Activated T-helper 2 cell treated with anti-CD3 and anti-CD28 coated beads, Interferon-gamma antibody, Interleukin-2, Interleukin-4, amounts not matched to agents 10 μg/mL and 5 μg/mL and 100 μg/mL, durations not matched to agents 14 hours and 24 hours and 36 hours (primary cell): ENCODE data around the gene SYS1. TPM values are rescaled to one million over a fixed set of nuclear protein-coding genes. Genes with fewer than 3 reads are reported as not detected.
"Not testable (repeated sequence)": the region's sequence is repeated elsewhere in the genome, so short reads cannot be mapped to it uniquely, and the experiment has no call there.

Experiments used
- DNase-seq: peaks from one replicate; pipeline ENCODE4 v3.0.0; 2021; ENCODE audit warnings: low spot score
- H3K27ac Mint-ChIP-seq: one replicate; pipeline ENCODE4 v1.8.0; 2021; ENCODE audit warnings: mixed read lengths
- H3K27me3 Mint-ChIP-seq: one replicate; pipeline ENCODE4 v1.8.0; 2021; ENCODE audit warnings: low read depth, mixed read lengths
- H3K36me3 Mint-ChIP-seq: one replicate; pipeline ENCODE4 v1.8.0; 2021; ENCODE audit warnings: low read depth, mixed read lengths
- H3K4me1 Mint-ChIP-seq: one replicate; pipeline ENCODE4 v1.8.0; 2021; ENCODE audit warnings: low read depth, mixed read lengths
- H3K4me3 Mint-ChIP-seq: one replicate; pipeline ENCODE4 v1.8.0; 2021; ENCODE audit warnings: low read depth, mild to moderate bottlenecking, moderate library complexity, mixed read lengths
- H3K9me3 Mint-ChIP-seq: one replicate; pipeline ENCODE4 v1.8.0; 2021; ENCODE audit warnings: mixed read lengths
- intact Hi-C: fragments of 100-400 bp; cut with micrococcal nuclease; formaldehyde crosslinking; loops from one replicate; pipeline ENCODE4 v1.15.1; 2023
- total RNA-seq: library from RNA; stranded (reverse); gene quantifications from 2 replicates; pipeline ENCODE4 v1.2.3, GENCODE V29; 2022

SYS1 gene
- total RNA-seq, 1 donor from 2014 or later, result 20.1 TPM

GRCh38 chr20:45342855-45343531 is 20.0 kb upstream of the SYS1 start:
- Mint-ChIP-seq H3K4me3 (no peak overlapping the region), H3K4me1 (peaks cover 55% of the 10 kb centered on the region), H3K9me3 (no peaks in the 10 kb centered on the region), H3K36me3 (peaks cover 71% of the 10 kb centered on the region), H3K27ac (no peak overlapping the region), H3K27me3 (no peaks in the 10 kb centered on the region)
- intact Hi-C loops, result no loop called here
- no peak for DNase-seq

GRCh38 chr20:45343532-45344167 is 19.3 kb upstream of the SYS1 start:
- DNase-seq, result no peak
- Mint-ChIP-seq H3K27me3 (no peaks in the 10 kb centered on the region), H3K4me1 (peaks cover 58% of the 10 kb centered on the region), H3K27ac (no peak overlapping the region), H3K36me3 (peaks cover 69% of the 10 kb centered on the region), H3K9me3 (no peaks in the 10 kb centered on the region), H3K4me3 (no peak overlapping the region)
- intact Hi-C loops, result no loop called here

GRCh38 chr20:45344168-45344860 is 18.6 kb upstream of the SYS1 start:
- H3K9me3 Mint-ChIP-seq, result no peaks in the 10 kb centered on the region
- H3K36me3 Mint-ChIP-seq, result peaks cover 64% of the 10 kb centered on the region
- no peaks in the 10 kb centered on the region for H3K27me3 Mint-ChIP-seq
- peak overlapping the region; percentile 87 for H3K4me3 Mint-ChIP-seq
- H3K4me1 Mint-ChIP-seq, result peaks cover 59% of the 10 kb centered on the region
- DNase-seq, result no peak
- intact Hi-C loops, result no loop called here
- no peak overlapping the region for H3K27ac Mint-ChIP-seq

GRCh38 chr20:45345104-45345936 is 17.6 kb upstream of the SYS1 start:
- no peak for DNase-seq
- Mint-ChIP-seq H3K27ac (peak overlapping the region; percentile 42), H3K36me3 (peaks cover 54% of the 10 kb centered on the region), H3K4me1 (peaks cover 64% of the 10 kb centered on the region), H3K27me3 (no peaks in the 10 kb centered on the region), H3K4me3 (peak overlapping the region; percentile 87), H3K9me3 (no peaks in the 10 kb centered on the region)
- intact Hi-C loops, result no loop called here

GRCh38 chr20:45346291-45346718 is 16.7 kb upstream of the SYS1 start:
- peak overlapping the region; percentile 50 for H3K27ac Mint-ChIP-seq
- no peaks in the 10 kb centered on the region for H3K9me3 Mint-ChIP-seq
- H3K36me3 Mint-ChIP-seq, result peaks cover 45% of the 10 kb centered on the region
- no peak for DNase-seq
- no peaks in the 10 kb centered on the region for H3K27me3 Mint-ChIP-seq
- peak overlapping the region; percentile 87 for H3K4me3 Mint-ChIP-seq
- H3K4me1 Mint-ChIP-seq, result peaks cover 61% of the 10 kb centered on the region
- intact Hi-C loops, result loop anchor here (1.0 kb wide), 1 partner anchor 8 kb away; no protein-coding TSS in a partner anchor

GRCh38 chr20:45346851-45347250 is 16.1 kb upstream of the SYS1 start:
- Mint-ChIP-seq H3K36me3 (peaks cover 41% of the 10 kb centered on the region), H3K9me3 (no peaks in the 10 kb centered on the region), H3K4me3 (peak overlapping the region; percentile 87), H3K4me1 (peaks cover 60% of the 10 kb centered on the region), H3K27ac (peak overlapping the region; percentile 50), H3K27me3 (no peaks in the 10 kb centered on the region)
- no peak for DNase-seq
- intact Hi-C loops, result loop anchor here (1.0 kb wide), 1 partner anchor 7 kb away; no protein-coding TSS in a partner anchor

GRCh38 chr20:45347297-45347935 is 15.5 kb upstream of the SYS1 start:
- Mint-ChIP-seq H3K4me3 (peak overlapping the region; percentile 87), H3K4me1 (peaks cover 59% of the 10 kb centered on the region), H3K27me3 (no peaks in the 10 kb centered on the region), H3K9me3 (no peaks in the 10 kb centered on the region), H3K27ac (peak overlapping the region; percentile 50), H3K36me3 (peaks cover 40% of the 10 kb centered on the region)
- DNase-seq, result no peak
- intact Hi-C loops, result no loop called here

GRCh38 chr20:45347936-45348778 is 14.8 kb upstream of the SYS1 start, which contains the start of gene SDC4:
Gene SDC4, minus strand, starts transcription at chr20:45348424. Its CDS starts 40 bp downstream, at chr20:45348384.
- Mint-ChIP-seq H3K27me3 (no peaks in the 10 kb centered on the region), H3K36me3 (peaks cover 38% of the 10 kb centered on the region), H3K27ac (peak within 1 kb of the TSS; percentile 68), H3K4me1 (peaks cover 55% of the 10 kb centered on the region), H3K9me3 (no peaks in the 10 kb centered on the region), H3K4me3 (peak within 1 kb of the TSS; percentile 87)
- intact Hi-C loops, result loop anchor here (1.0 kb wide), 1 partner anchor 15 kb away; the partner anchor contains the start of gene SYS1
- DNase-seq, result peak; percentile 61

GRCh38 chr20:45350217-45350616 is 12.7 kb upstream of the SYS1 start:
- intact Hi-C loops, result no loop called here
- Mint-ChIP-seq H3K27ac (peak overlapping the region; percentile 42), H3K4me1 (peaks cover 59% of the 10 kb centered on the region), H3K27me3 (no peaks in the 10 kb centered on the region), H3K4me3 (no peak overlapping the region), H3K36me3 (peaks cover 24% of the 10 kb centered on the region), H3K9me3 (no peaks in the 10 kb centered on the region)
- no peak for DNase-seq

GRCh38 chr20:45350795-45351194 is 12.2 kb upstream of the SYS1 start:
- H3K27ac Mint-ChIP-seq, H3K4me3 Mint-ChIP-seq, H3K9me3 Mint-ChIP-seq, intact Hi-C loops, H3K27me3 Mint-ChIP-seq, DNase-seq: not testable (repeated sequence)
- Mint-ChIP-seq H3K4me1 (peaks cover 59% of the 10 kb centered on the region), H3K36me3 (peaks cover 20% of the 10 kb centered on the region)

- Mint-ChIP-seq H3K4me1 (peaks cover 55% of the 10 kb centered on the region), H3K36me3 (peaks cover 1% of the 10 kb centered on the region), H3K4me3 (no peak overlapping the region), H3K27me3 (no peaks in the 10 kb centered on the region), H3K9me3 (no peaks in the 10 kb centered on the region), H3K27ac (no peak overlapping the region)
- DNase-seq, result no peak
- intact Hi-C loops, result no loop called here
Measured at GRCh38 chr20:45352729-45353128, 10.2 kb upstream of the SYS1 start.
